Skeletal muscle satellite cell (primary cell): ENCODE results near the gene HPN.

Source experiments
- H3K27me3 ChIP-seq: 2 replicates; pipeline ENCODE4 v1.7.0; 2013; ENCODE audit warnings: low read length; ENCODE audit not compliant: control insufficient read depth, insufficient read depth
- H3K36me3 ChIP-seq: 2 replicates; pipeline ENCODE4 v1.7.0; 2013; ENCODE audit warnings: mild to moderate bottlenecking, control low read depth, low read length; ENCODE audit not compliant: insufficient read depth
- H3K4me1 ChIP-seq: 2 replicates; pipeline ENCODE4 v1.7.0; 2013; ENCODE audit warnings: low read length; ENCODE audit not compliant: control insufficient read depth, insufficient read depth
- H3K4me2 ChIP-seq: 2 replicates; pipeline ENCODE4 v1.7.0; 2013; ENCODE audit warnings: mild to moderate bottlenecking, low read length
- H3K4me3 ChIP-seq: 2 replicates; pipeline ENCODE4 v1.7.0; 2013; ENCODE audit warnings: low read length
- H3K9ac ChIP-seq: 2 replicates; pipeline ENCODE4 v1.7.0; 2013; ENCODE audit warnings: mild to moderate bottlenecking, low read depth, low read length, moderate library complexity
- H3K9me3 ChIP-seq: replicated peaks from 2 replicates; pipeline ENCODE4 v1.7.0; 2013; ENCODE audit warnings: mild to moderate bottlenecking, control low read depth, low read length

The HPN gene

DNA sequence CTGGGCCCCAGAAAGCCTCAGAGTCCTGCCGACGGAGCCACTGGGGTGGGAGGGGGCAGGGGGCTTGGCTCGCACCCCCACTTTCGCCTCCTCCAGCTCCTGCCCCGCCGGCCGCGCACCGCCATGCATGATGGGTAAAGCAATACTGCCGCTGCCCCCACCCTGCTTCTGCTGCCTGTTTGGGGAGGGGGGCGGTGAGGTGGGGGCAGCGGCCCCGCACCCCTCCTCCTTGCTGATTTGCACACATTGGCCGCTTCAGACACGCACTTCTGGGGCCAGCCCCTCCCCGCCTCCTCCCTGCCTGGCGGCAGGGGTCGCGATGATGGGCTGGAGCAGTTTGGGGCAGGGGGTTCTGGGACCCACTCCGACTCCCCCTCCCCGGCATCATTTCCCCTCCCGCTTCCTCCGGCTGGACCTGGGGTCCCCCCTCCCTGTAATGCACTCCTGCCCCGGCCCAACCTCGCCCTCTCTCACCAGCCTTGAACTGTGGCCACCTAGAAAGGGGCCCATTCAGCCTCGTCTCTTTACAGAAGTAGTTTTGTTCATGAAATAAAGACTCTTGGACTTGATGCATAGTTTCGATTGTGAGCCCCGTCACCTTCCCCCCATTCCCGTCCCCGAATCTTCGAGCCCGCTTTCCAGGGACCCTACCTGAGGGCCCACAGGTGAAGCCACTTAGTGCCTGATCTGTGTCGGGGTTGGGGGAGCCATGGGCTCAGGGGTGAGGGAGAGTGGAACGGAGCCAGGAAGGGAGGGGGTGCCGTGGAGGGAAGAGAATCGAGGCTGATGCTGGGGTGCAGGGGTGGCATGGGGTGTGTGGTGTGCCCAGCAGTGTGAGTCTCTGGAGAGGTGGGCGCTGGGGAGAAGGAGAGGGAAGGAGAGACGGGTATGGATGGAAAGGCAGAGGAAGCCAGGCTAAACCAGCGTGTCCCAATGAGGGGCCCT, 1.4 kb upstream of the HPN start:
- peaks cover 17% of the 10 kb centered on the region for H3K4me1 ChIP-seq
- H3K4me3 ChIP-seq = no peak overlapping the region
- peaks cover 7% of the 10 kb centered on the region for H3K27me3 ChIP-seq
- H3K9ac ChIP-seq = no peak overlapping the region
- H3K9me3 ChIP-seq = no peaks in the 10 kb centered on the region
- no peaks in the 10 kb centered on the region for H3K36me3 ChIP-seq
- H3K4me2 ChIP-seq = peak overlapping the region; percentile 61

DNA sequence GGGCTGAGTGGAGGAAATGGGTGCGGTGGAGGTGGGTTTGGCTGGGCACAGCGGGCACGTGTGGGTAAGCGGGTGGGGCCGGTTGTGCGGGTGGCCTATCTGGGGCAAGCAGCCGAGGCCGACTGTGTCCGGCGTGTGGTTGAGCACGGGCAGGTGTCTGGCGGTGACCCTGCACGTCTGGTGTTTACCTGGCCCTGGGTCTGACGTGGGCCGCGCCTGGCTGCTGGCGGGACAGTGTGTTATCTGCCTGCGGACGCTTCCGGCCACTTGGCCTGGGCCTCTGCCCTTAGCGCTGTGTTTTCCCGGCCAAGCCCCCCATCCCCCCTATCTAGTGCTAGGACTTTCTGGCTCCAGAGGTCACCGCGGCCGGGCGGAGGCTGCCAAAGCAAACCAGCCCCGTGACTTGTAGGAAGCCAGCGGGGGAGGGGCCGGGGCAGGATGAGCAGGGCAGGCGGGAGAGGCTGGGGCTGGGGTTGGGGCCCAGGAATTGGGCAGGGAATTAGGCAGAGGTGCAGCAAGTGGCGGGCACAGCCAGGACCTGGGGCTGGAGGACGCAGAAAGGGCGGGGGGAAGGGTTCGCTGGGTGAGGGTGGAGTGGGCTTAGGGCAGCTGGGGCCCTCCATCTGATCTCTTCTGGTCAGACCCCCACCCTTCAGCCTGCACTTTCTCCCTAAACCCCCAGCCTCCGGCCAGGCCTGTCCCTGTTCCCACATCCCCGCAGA, 534 bp upstream of the HPN start:
- H3K9ac ChIP-seq = no peak overlapping the region
- H3K27me3 ChIP-seq = peaks cover 7% of the 10 kb centered on the region
- peak overlapping the region; percentile 14 for H3K4me3 ChIP-seq
- no peaks in the 10 kb centered on the region for H3K9me3 ChIP-seq
- H3K4me2 ChIP-seq = peak overlapping the region; percentile 61
- H3K36me3 ChIP-seq = no peaks in the 10 kb centered on the region
- H3K4me1 ChIP-seq = peaks cover 17% of the 10 kb centered on the region

DNA sequence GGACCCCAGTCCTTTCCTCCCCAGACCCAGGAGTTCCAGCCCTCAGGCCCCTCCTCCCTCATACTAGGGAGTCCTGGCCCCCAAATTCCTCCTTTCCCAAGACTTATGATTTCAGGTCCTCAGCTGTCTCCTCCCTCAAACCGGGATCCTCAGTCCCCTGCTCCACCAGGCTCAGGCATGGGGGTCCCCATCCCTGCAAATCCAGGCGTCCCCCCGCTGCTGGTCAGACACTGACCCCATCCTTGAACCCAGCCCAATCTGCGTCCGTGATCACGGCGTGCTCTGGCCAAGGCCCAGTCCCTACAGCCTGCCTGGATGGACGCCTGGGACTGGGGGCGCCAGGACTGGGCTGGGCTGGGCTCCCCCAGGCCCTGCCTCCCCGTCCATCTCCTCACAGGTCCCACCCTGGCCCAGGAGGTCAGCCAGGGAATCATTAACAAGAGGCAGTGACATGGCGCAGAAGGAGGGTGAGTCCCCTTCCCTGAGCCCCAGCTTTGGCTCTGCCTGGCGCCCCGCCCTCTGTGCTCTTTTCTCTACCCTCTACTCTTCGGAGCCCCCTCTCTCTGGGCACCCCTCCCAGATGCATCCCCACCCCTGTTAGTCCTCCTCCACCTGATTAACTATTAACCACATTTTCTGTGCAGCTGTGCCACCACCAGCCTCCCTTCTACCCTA, 672 bp downstream of the HPN start:
- H3K36me3 ChIP-seq = no peaks in the 10 kb centered on the region
- no peak overlapping the region for H3K9ac ChIP-seq
- H3K4me3 ChIP-seq = no peak overlapping the region
- peaks cover 17% of the 10 kb centered on the region for H3K4me1 ChIP-seq
- peaks cover 7% of the 10 kb centered on the region for H3K27me3 ChIP-seq
- no peaks in the 10 kb centered on the region for H3K9me3 ChIP-seq
- no peak overlapping the region for H3K4me2 ChIP-seq

DNA sequence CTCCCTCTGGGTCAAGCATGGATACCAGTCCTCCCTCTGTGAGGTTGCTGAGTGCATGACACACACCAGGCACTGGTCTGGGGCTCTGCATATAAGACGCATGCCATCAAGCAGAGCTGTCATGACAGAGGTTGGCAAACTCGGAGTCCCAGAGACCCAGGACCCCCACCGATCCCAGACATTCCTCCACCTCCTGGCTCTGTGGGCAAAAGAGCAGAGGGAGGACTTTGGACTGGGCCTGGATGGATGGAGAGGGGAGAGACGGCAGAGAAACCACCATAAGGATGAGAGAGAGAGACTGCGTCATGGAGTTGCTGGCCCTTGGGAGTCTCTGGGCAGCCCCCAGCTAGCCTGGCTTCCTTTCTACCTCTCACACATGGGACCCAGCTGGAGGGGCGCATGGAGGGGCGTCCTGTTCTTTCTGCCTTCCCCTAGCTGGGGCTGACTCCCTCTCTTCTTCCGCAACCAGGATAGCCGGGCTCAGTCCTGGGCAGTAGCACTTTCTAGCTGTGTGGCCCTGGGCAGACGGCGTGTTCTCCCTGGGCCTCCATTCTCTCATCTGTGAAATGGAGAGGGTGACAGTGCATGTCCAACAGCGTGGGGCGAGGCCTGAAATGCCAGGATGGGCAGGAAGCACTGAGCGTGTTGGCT, 1.6 kb downstream of the HPN start:
- H3K4me1 ChIP-seq = peaks cover 14% of the 10 kb centered on the region
- H3K9ac ChIP-seq = no peak overlapping the region
- H3K9me3 ChIP-seq = no peaks in the 10 kb centered on the region
- H3K27me3 ChIP-seq = peaks cover 7% of the 10 kb centered on the region
- no peak overlapping the region for H3K4me2 ChIP-seq
- no peak overlapping the region for H3K4me3 ChIP-seq
- H3K36me3 ChIP-seq = no peaks in the 10 kb centered on the region

DNA sequence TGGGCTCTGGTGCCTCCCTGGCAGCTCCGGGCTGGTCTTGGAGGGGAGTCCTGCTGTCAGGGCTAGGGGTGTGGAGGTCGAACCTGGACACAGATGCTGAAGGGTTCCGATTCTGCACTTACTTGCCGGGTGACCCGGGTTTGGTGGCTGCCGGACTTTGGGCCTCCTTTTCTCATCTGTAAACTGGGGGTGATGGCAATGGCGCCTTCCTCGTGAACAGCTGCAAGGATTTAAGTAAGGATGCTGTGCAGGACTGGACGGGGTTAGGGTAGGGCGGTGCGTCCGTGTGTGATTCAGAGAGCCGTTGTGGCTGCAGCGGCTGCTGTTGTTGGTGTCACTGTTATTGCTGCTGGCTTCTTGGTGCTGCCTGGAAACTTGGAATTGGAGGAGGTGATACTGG, 2.4 kb downstream of the HPN start:
- Histone ChIP-seq H3K4me2 (no peak overlapping the region), H3K27me3 (peaks cover 7% of the 10 kb centered on the region), H3K36me3 (no peaks in the 10 kb centered on the region), H3K9me3 (no peaks in the 10 kb centered on the region), H3K9ac (no peak overlapping the region), H3K4me3 (no peak overlapping the region), H3K4me1 (peaks cover 10% of the 10 kb centered on the region)

DNA sequence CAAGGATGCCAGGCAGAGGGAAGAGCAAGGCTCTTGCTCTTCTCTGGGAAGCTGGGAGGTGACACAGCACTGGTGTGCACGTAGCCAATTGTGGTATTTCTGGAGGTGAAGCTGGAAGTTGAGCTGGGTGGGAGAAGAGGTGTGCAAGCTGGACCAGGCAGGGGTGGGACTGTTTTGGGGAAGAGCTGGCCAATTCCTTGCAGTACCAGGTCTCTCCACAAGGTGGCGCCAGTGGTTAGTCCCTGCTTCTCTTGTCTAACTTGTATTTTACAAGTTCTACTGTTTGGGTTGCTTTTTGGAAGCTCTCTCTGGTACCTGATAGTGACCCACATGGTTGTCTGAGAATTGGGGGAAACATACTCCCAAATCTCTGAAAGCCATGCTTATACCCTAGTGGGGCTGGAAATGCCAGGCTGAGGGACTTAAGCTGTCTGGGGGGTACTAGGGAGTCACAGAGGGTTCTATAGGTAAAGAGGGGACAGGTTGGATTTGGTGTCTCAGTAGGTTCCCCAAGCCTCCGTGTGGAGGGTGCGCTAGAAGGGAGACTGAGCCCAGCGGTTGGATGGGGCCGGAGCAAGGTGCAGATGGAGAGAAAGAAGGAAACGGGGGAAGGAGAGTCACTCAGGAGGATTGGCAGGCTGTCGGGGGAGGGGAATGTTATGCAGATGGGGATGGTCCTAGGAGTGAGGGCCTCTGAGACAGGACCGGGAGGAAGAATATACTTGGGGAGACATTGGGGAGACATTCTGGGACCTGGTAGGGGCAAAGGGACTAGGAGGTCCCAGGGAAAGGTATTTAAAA, 3.0 kb downstream of the HPN start:
- Histone ChIP-seq H3K9ac (no peak overlapping the region), H3K9me3 (no peaks in the 10 kb centered on the region), H3K36me3 (no peaks in the 10 kb centered on the region), H3K27me3 (peaks cover 12% of the 10 kb centered on the region), H3K4me2 (no peak overlapping the region), H3K4me1 (peaks cover 10% of the 10 kb centered on the region), H3K4me3 (no peak overlapping the region)

DNA sequence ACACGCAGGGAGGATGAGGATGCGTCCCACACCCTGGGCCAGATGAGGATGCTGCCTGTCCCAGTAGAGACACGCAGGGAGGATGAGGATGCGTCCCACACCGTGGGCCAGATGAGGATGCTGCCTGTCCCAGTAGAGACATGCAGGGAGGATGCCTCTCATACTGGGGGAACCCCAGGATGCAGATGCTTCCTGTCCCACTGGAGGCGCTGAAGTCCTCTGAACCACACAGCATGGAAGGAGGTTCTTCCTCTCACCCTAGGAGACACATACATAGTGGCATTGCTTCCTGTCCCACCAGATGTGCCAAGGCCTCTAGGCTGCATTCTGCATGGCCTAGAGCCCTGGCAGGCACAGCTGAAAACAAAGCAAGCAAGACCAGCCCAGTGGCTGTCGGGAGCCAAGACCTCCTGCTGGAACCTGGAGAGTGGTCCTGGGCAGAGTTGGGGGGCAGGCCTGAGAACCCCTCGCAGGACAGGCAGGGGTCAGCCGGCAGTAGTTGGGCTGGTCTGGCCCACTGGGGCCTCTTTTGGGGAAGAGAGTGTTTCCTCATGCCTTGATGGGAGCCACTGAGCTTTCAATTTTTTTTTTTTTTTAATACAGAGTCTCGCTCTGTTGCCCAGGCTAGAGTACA, 4.3 kb downstream of the HPN start:
- peaks cover 15% of the 10 kb centered on the region for H3K27me3 ChIP-seq
- no peaks in the 10 kb centered on the region for H3K36me3 ChIP-seq
- H3K4me3 ChIP-seq = no peak overlapping the region
- H3K4me2 ChIP-seq = no peak overlapping the region
- no peak overlapping the region for H3K9ac ChIP-seq
- H3K9me3 ChIP-seq = no peaks in the 10 kb centered on the region
- peaks cover 6% of the 10 kb centered on the region for H3K4me1 ChIP-seq

DNA sequence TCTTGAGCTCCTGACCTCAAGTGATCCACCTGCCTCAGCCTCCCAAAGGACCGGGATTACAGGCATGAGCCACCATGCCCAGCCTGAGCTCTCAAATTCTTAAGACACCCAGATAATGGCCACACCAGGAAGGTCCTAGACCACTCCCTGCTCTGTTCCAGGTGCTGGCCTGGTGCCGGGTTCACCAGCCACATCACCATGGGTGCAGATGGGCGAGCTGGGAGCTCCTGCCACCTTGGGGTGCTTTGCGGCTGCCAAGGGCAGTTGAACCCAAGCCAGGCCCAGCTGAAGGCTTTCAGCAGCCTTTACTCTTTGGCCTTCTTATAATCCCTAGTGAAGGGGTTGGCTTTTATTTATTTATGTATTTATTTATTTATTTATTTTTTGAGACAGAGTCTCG, 4.9 kb downstream of the HPN start:
- no peaks in the 10 kb centered on the region for H3K9me3 ChIP-seq
- peaks cover 15% of the 10 kb centered on the region for H3K27me3 ChIP-seq
- no peak overlapping the region for H3K9ac ChIP-seq
- no peaks in the 10 kb centered on the region for H3K36me3 ChIP-seq
- H3K4me2 ChIP-seq = no peak overlapping the region
- no peak overlapping the region for H3K4me3 ChIP-seq
- no peaks in the 10 kb centered on the region for H3K4me1 ChIP-seq

DNA sequence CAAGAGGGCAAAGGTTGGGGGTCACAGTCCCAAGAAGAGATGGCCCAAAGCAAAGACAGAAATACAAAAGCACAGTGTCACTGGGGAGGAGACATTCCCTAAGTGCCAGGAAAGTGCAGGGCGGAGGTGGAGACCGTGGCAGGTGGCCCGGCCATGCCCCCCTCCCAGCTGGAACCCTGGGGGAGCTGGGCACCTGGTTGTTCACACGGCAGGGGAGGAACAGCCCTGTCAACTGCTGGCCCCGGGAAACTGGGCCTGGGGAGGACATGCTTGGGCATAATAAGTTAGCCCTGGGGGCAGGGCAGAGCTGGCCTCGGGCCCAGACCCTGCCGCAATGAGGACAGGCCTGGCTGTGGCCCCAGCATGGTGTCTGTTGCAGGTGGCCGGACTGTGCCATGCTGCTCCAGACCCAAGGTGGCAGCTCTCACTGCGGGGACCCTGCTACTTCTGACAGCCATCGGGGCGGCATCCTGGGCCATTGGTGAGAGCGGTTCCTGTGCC, 7.4 kb downstream of the HPN start:
- Histone ChIP-seq H3K27me3 (peaks cover 12% of the 10 kb centered on the region), H3K4me2 (no peak overlapping the region), H3K4me1 (no peaks in the 10 kb centered on the region), H3K4me3 (no peak overlapping the region), H3K9ac (no peak overlapping the region), H3K9me3 (no peaks in the 10 kb centered on the region), H3K36me3 (no peaks in the 10 kb centered on the region)

DNA sequence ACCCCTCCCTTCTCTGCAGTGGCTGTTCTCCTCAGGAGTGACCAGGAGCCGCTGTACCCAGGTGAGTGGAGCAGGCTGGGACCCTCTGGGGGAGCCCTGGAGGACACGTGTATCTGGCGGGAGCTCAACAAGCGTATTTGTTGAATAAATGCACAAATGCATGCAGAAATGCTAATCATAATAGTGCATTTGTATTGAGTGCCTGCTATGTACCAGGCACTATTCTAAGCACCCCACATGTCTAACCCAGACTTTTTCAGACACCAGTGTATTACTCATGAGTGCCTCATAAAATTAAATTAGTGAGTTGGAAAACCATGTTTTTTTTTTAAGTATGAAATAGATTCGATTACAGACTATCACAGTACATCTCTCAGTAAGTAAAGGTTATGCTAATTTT, 7.9 kb downstream of the HPN start:
- no peak overlapping the region for H3K9ac ChIP-seq
- no peaks in the 10 kb centered on the region for H3K9me3 ChIP-seq

More for the DNA sequence above, 7.9 kb downstream of the HPN start:
- H3K4me1 ChIP-seq = no peaks in the 10 kb centered on the region
- peaks cover 12% of the 10 kb centered on the region for H3K27me3 ChIP-seq
- H3K4me3 ChIP-seq = no peak overlapping the region
- H3K36me3 ChIP-seq = no peaks in the 10 kb centered on the region
- no peak overlapping the region for H3K4me2 ChIP-seq
